ENCODE data around the gene PGBD2. TPM values are rescaled to one million over a fixed set of nuclear protein-coding genes. Genes with fewer than 3 reads are reported as not detected.

PGBD2 gene
- total and polyA plus RNA-seq, 2 of the 8 experiments (the other 6 are each of a cell fraction or from before 2014, with no cell fraction given) = 4.5 to 7.7 TPM

DNA sequence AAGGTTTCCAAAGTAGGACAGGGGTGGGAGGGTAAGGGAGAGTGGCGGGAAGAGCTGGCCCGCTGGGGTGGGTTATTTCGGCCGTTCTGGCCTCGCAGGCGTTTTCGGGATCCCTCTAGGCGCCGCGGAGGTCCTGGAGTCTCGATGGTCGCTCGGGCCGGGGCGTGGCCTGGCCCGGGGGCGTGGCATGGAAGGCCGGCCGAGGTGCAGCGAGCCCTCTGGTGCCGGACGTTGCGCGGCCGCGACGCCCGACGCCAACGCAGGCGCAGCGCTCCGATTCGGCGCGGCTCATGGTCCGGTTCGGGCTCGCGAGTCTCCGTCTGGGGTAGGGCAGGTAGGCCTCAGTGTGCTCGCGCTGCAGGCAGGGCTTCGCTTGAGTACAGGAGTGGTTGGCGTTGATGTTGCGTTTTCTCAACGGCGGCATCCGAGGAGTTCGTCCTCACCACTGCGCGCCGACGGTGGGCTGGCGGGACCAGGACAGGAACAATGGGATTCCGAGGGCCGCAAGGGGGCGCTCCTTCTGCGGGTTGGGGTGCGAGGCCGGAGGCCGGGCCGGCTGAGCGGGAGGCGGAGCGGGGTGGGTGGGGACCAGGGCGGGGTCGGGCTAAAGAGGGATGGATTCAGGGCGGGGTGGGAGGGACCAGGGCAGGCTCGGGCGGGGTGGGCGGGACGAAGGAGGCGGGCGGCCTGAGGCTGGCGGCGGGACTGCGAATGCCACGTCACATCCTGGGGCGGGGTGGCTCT is at the start of gene PGBD2 (continued):
- TF ChIP-seq POLR2A (IDR thresholded peaks at IDR 0.05; ENCODE audit: control extremely low read depth in 1 of 2, low read depth in 2 of 2, low read length in 2 of 2) = peak; percentile 94 to 98
- TF ChIP-seq CHD1 (IDR thresholded peaks at IDR 0.05; ENCODE audit: low read depth, low read length) = no peak
- TF ChIP-seq, protein P1, sequence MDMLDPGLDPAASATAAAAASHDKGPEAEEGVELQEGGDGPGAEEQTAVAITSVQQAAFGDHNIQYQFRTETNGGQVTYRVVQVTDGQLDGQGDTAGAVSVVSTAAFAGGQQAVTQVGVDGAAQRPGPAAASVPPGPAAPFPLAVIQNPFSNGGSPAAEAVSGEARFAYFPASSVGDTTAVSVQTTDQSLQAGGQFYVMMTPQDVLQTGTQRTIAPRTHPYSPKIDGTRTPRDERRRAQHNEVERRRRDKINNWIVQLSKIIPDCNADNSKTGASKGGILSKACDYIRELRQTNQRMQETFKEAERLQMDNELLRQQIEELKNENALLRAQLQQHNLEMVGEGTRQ (IDR thresholded peaks at IDR 0.05; ENCODE audit: low read length) = no peak
- TF ChIP-seq TEAD4 (IDR thresholded peaks at IDR 0.05; ENCODE audit: low read depth, low read length) = no peak
- no peak for TF ChIP-seq TCF12 (IDR thresholded peaks at IDR 0.05; ENCODE audit: low read depth, low read length)
- TF ChIP-seq PHF8 (conservative IDR thresholded peaks at IDR 0.05; ENCODE audit: low read depth, low read length) = peak; percentile 100
- TF ChIP-seq SAP30 (IDR thresholded peaks at IDR 0.05; ENCODE audit: insufficient read depth, insufficient replicate concordance, low read length) = no peak
- TF ChIP-seq NANOG (IDR thresholded peaks at IDR 0.05; ENCODE audit: insufficient read depth, low read depth, low read length, poor library complexity, severe bottlenecking) = peak; percentile 34
- no peak for TF ChIP-seq CBX5 (IDR thresholded peaks at IDR 0.05; ENCODE audit: low read depth, low read length)
- TF ChIP-seq MAFK (IDR thresholded peaks at IDR 0.05; ENCODE audit: low read depth, low read length) = no peak
- TF ChIP-seq BRCA1 (IDR thresholded peaks at IDR 0.05; ENCODE audit: low read depth, low read length) = no peak
- TF ChIP-seq, protein P2, sequence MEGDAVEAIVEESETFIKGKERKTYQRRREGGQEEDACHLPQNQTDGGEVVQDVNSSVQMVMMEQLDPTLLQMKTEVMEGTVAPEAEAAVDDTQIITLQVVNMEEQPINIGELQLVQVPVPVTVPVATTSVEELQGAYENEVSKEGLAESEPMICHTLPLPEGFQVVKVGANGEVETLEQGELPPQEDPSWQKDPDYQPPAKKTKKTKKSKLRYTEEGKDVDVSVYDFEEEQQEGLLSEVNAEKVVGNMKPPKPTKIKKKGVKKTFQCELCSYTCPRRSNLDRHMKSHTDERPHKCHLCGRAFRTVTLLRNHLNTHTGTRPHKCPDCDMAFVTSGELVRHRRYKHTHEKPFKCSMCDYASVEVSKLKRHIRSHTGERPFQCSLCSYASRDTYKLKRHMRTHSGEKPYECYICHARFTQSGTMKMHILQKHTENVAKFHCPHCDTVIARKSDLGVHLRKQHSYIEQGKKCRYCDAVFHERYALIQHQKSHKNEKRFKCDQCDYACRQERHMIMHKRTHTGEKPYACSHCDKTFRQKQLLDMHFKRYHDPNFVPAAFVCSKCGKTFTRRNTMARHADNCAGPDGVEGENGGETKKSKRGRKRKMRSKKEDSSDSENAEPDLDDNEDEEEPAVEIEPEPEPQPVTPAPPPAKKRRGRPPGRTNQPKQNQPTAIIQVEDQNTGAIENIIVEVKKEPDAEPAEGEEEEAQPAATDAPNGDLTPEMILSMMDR (IDR thresholded peaks at IDR 0.05; ENCODE audit: control extremely low read depth in 1 of 3, insufficient read depth in 1 of 3, low read depth in 1 of 3, low read length in 3 of 3) = peak; percentile 74 to 88 (median 75)
- peak; percentile 91 for TF ChIP-seq SP4 (IDR thresholded peaks at IDR 0.05; ENCODE audit: low read length)
- TF ChIP-seq KDM4A (IDR thresholded peaks at IDR 0.05; ENCODE audit: low read depth, low read length, severe bottlenecking) = peak; percentile 100
- TF ChIP-seq JUN (IDR thresholded peaks at IDR 0.05; ENCODE audit: low read depth, low read length) = no peak
- no peak for TF ChIP-seq CTBP2 (IDR thresholded peaks at IDR 0.05; ENCODE audit: borderline replicate concordance, insufficient read depth, insufficient read length, low read length)
- TF ChIP-seq SP1 (IDR thresholded peaks at IDR 0.05; ENCODE audit: low read depth, low read length) = 0 out of 2 replicates have a peak, but pooled peaks have one; percentile 22
- TF ChIP-seq, protein P3, sequence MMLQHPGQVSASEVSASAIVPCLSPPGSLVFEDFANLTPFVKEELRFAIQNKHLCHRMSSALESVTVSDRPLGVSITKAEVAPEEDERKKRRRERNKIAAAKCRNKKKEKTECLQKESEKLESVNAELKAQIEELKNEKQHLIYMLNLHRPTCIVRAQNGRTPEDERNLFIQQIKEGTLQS (IDR thresholded peaks at IDR 0.05; ENCODE audit: insufficient read depth, low read depth, low read length) = 0 out of 2 replicates have a peak, but pooled peaks have one; percentile 15
- TF ChIP-seq YY1 (IDR thresholded peaks at IDR 0.05; ENCODE audit: low read depth, low read length) = no peak
